Measurements from ENCODE around the gene TNPO3.

TNPO3 gene

GRCh38 chr7:128924707-128925588 lies 130.0 kb downstream of the TNPO3 start:
- no peak for TF ChIP-seq CTCF (IDR thresholded peaks at IDR 0.05; ENCODE audit: low read depth, low read length, missing control alignments)
- no peak for DNase-seq (ENCODE audit: extremely low read depth, low read depth)
- no peak overlapping the region for H3K4me3 ChIP-seq (replicated peaks; ENCODE audit: low read depth, low read length)

DNA sequence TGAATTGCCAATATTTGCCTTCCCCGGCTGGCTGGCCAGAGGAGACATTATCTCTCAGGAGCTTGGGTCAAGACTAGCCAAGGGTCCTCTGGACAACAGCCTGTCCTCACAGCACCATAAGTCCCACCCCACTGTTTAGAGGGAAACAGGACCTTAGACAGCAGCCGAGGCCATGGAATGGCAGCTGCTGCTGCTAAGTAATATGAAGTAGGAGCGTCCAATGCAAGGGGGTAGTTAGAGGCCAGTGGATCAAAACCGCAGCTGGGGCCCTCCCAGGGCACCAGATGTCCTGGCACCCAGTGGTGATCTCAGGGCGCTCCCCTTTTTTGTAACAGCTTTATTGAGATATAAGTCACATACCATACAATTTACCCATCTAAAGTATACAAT lies 131.5 kb downstream of the TNPO3 start:
- DNase-seq (ENCODE audit: extremely low read depth, low read depth), result no peak
- H3K4me3 ChIP-seq (replicated peaks; ENCODE audit: low read depth, low read length), result no peak overlapping the region
- TF ChIP-seq CTCF (IDR thresholded peaks at IDR 0.05; ENCODE audit: low read depth, low read length, missing control alignments), result no peak

GRCh38 chr7:128922496-128923410 lies 132.2 kb downstream of the TNPO3 start:
- no peak for TF ChIP-seq CTCF (IDR thresholded peaks at IDR 0.05; ENCODE audit: low read depth, low read length, missing control alignments)
- DNase-seq (ENCODE audit: extremely low read depth, low read depth), result no peak
- H3K4me3 ChIP-seq (replicated peaks; ENCODE audit: low read depth, low read length), result no peak overlapping the region

- DNase-seq (ENCODE audit: extremely low read depth, low read depth), result no peak
- H3K4me3 ChIP-seq (replicated peaks; ENCODE audit: low read depth, low read length), result no peak overlapping the region
- no peak for TF ChIP-seq CTCF (IDR thresholded peaks at IDR 0.05; ENCODE audit: low read depth, low read length, missing control alignments)
Measured at GRCh38 chr7:128921866-128922440, 133.0 kb downstream of the TNPO3 start.

- no peak overlapping the region for H3K4me3 ChIP-seq (replicated peaks; ENCODE audit: low read depth, low read length)
- DNase-seq (ENCODE audit: extremely low read depth, low read depth), result no peak
- no peak for TF ChIP-seq CTCF (IDR thresholded peaks at IDR 0.05; ENCODE audit: low read depth, low read length, missing control alignments)
Measured at GRCh38 chr7:128920913-128921582, 133.9 kb downstream of the TNPO3 start.
